SU-DHL-6 (cell line): ENCODE data around the gene TUBGCP6.

Experiments used
- H2AFZ ChIP-seq: fragments of 200-600 bp; sonication (generic); 2 replicates; pipeline ENCODE4 v1.6.1; 2014; ENCODE audit warnings: low read depth, mild to moderate bottlenecking, moderate library complexity, mixed read lengths, antibody characterized with exemption, low read length; ENCODE audit not compliant: severe bottlenecking
- H3F3A ChIP-seq: fragments of 200-600 bp; shearing (Covaris generic); 2 replicates; pipeline ENCODE4 v1.6.0; 2016; ENCODE audit warnings: antibody characterized with exemption, mild to moderate bottlenecking; ENCODE audit not compliant: insufficient read depth
- H3K27ac ChIP-seq: fragments of 200-600 bp; sonication (generic); 2 replicates; pipeline ENCODE4 v1.5.1; 2016; ENCODE audit warnings: low read depth, mild to moderate bottlenecking, low read length, moderate library complexity, mixed read lengths
- H3K27me3 ChIP-seq: fragments of 200-600 bp; sonication (generic), shearing (Covaris generic); 2 replicates; pipeline ENCODE4 v1.6.0; 2014; ENCODE audit warnings: mild to moderate bottlenecking, low read length
- H3K36me3 ChIP-seq: fragments of 200-600 bp; sonication (generic); 2 replicates; pipeline ENCODE4 v1.6.1; 2014; ENCODE audit warnings: mild to moderate bottlenecking, low read length, mixed read lengths
- H3K4me2 ChIP-seq: fragments of 300-600, 200-600 bp; shearing (Covaris generic), sonication (generic); 2 replicates; pipeline ENCODE4 v1.6.0; 2014; ENCODE audit warnings: low read length, low read depth, mild to moderate bottlenecking; ENCODE audit not compliant: poor library complexity, severe bottlenecking
- H3K4me3 ChIP-seq: fragments of 200-600 bp; sonication (generic); 2 replicates; pipeline ENCODE4 v1.5.1; 2014; ENCODE audit warnings: antibody characterized with exemption, low read length, mild to moderate bottlenecking, mixed read lengths; ENCODE audit not compliant: insufficient read depth, poor library complexity, severe bottlenecking
- H3K79me2 ChIP-seq: fragments of 200-600 bp; sonication (generic); 2 replicates; pipeline ENCODE4 v1.6.1; 2014; ENCODE audit warnings: mild to moderate bottlenecking, low read length, moderate library complexity; ENCODE audit not compliant: insufficient read depth
- H3K9ac ChIP-seq: fragments of 200-600 bp; sonication (generic); 2 replicates; pipeline ENCODE4 v1.7.0; 2014; ENCODE audit warnings: mild to moderate bottlenecking, low read length
- H3K9me2 ChIP-seq: fragments of 200-600 bp; sonication (generic); replicated peaks from 2 replicates; pipeline ENCODE4 v1.6.1; 2014; ENCODE audit warnings: low read length; ENCODE audit not compliant: insufficient read depth
- H3K9me3 ChIP-seq: fragments of 200-600 bp; sonication (generic); 2 replicates; pipeline ENCODE4 v1.6.1; 2014; ENCODE audit warnings: low read length, mixed read lengths; ENCODE audit not compliant: insufficient read depth
- H4K20me1 ChIP-seq: fragments of 200-600 bp; sonication (generic); 2 replicates; pipeline ENCODE4 v1.6.1; 2014; ENCODE audit warnings: low read depth, mild to moderate bottlenecking, antibody characterized with exemption, low read length, moderate library complexity, mixed read lengths
- EZH2phosphoT487 ChIP-seq: fragments of 200-600 bp; sonication (generic), shearing (Covaris generic); conservative IDR thresholded peaks from 2 replicates; pipeline ENCODE4 v1.6.1; 2018; ENCODE audit warnings: mild to moderate bottlenecking, antibody characterized with exemption, low read length, moderate library complexity, mixed read lengths
- TF ChIP-seq, protein P1 (sequence below): fragments of 200-600 bp; sonication (generic); IDR thresholded peaks from one replicate; pipeline ENCODE4 v1.5.1; 2017; ENCODE audit warnings: antibody characterized with exemption, mild to moderate bottlenecking, low read length, moderate library complexity; ENCODE audit not compliant: insufficient read depth, poor library complexity, severe bottlenecking

Gene TUBGCP6

DNA sequence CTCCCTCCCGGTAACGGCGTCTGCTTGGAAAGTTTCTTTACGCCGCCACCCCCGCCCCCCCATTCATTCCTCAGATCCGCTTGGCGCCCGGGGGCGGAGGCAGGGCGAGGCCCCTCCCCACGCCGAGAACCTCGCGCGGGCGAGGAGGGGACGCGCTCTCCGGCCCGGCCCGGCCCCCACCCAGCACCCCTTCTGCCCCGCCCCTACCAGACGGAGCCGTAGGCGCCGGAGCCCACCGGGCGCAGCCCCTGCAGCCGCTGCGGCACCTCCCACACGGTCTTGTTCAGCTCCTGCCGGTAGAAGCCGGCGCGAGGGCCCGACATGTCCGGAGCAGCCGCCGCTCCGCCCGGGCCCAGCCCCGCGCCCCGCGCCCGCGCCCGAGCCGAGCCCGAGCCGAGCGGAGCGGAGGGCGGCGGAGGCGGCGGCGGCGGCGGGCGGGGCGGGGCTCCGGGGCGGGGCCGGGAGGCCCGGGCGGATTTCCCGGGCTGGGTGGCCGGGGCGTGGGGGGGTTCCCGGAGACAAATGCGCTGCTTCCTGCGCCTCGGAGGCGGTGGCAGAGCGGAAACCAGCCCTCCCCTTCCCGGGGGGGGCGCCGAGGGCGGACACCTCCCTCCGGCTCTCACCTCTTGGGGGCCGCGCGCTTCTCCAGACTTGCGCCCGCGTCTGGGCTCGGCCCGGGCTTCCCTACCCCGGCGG is 25.3 kb upstream of the TUBGCP6 start, which contains the start of gene MAPK11:
Gene MAPK11, minus strand, starts transcription at position 411 of the 696 bp plus-strand sequence. Its CDS starts 88 bp downstream, at position 323.
- TF ChIP-seq, protein P1, sequence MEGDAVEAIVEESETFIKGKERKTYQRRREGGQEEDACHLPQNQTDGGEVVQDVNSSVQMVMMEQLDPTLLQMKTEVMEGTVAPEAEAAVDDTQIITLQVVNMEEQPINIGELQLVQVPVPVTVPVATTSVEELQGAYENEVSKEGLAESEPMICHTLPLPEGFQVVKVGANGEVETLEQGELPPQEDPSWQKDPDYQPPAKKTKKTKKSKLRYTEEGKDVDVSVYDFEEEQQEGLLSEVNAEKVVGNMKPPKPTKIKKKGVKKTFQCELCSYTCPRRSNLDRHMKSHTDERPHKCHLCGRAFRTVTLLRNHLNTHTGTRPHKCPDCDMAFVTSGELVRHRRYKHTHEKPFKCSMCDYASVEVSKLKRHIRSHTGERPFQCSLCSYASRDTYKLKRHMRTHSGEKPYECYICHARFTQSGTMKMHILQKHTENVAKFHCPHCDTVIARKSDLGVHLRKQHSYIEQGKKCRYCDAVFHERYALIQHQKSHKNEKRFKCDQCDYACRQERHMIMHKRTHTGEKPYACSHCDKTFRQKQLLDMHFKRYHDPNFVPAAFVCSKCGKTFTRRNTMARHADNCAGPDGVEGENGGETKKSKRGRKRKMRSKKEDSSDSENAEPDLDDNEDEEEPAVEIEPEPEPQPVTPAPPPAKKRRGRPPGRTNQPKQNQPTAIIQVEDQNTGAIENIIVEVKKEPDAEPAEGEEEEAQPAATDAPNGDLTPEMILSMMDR, result no peak
- TF ChIP-seq EZH2phosphoT487, result no peak
- Histone ChIP-seq H4K20me1 (no peaks in the 10 kb centered on the region), H3K36me3 (no peaks in the 10 kb centered on the region), H3F3A (0 out of 2 replicates have a peak, but pooled peaks cover 4% of the 10 kb centered on the region), H3K9me2 (no peaks in the 10 kb centered on the region), H3K27me3 (no peaks in the 10 kb centered on the region), H3K9ac (peak within 1 kb of the TSS; percentile 43; the same call in 1 of the 2 replicates), H2AFZ (no peak within 1 kb of the TSS), H3K9me3 (no peaks in the 10 kb centered on the region), H3K4me2 (peak within 1 kb of the TSS; percentile 67), H3K4me3 (peak within 1 kb of the TSS; percentile 46), H3K79me2 (no peaks in the 10 kb centered on the region), H3K27ac (no peak within 1 kb of the TSS)

DNA sequence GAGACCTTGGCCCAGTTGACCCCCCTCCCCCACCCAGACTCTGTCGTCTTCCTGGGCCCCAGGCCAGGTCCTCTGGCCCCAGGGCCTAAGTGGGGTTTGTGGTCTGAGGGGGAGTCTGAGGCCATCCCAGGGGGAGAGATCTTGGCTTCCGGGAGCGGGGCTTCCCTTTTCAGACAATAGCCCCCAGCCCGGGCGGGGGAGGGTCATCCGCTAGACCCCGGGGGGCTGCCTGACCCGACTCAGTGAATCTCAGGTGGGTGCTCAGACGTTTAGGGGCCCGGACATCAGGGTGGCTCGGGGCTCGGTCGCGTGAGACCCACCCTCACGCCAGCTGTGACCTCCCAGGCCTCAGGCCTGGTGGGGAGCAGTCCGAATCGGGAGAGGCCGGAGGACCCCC is 24.7 kb upstream of the TUBGCP6 start:
- Histone ChIP-seq H3K27me3 (no peaks in the 10 kb centered on the region), H3K9ac (0 out of 2 replicates have a peak overlapping the region, but pooled peaks have one; percentile 35), H2AFZ (no peak overlapping the region)

DNA sequence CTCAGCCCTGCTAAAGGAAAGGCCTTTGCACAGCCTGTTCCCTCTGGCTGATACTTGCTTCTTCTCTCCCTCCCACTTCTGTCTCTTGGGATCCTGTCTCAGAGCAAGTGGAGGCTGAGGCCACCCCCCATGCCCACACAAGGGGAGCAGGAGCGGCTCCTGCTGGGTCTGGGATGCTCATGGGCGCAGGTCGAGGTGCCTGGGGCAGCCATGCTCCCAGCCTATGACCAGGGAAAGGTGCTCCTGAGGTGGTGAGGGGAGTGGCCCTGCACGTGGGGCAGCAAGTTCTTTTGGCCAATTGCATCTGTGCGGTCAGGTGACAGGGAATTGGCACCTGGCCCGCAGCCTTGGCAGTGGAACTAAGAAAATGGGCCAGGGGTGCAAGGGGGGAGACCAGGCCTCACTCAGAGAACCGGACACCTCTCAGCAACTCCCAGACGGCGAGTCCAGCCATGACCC is 23.9 kb upstream of the TUBGCP6 start:
- Histone ChIP-seq H3F3A (no peaks in the 10 kb centered on the region), H2AFZ (no peak overlapping the region), H3K9ac (no peak overlapping the region), H3K9me2 (no peaks in the 10 kb centered on the region), H3K4me3 (no peak overlapping the region), H3K79me2 (no peaks in the 10 kb centered on the region), H4K20me1 (no peaks in the 10 kb centered on the region), H3K27ac (no peak overlapping the region), H3K4me2 (no peak overlapping the region), H3K36me3 (no peaks in the 10 kb centered on the region), H3K9me3 (no peaks in the 10 kb centered on the region), H3K27me3 (no peaks in the 10 kb centered on the region)
- TF ChIP-seq, protein P1, result no peak
- no peak for TF ChIP-seq EZH2phosphoT487

More for the DNA sequence above, 24.7 kb upstream of the TUBGCP6 start:
- TF ChIP-seq, protein P1, result no peak
- Histone ChIP-seq H3K79me2 (no peaks in the 10 kb centered on the region), H3K36me3 (no peaks in the 10 kb centered on the region), H3K27ac (no peak overlapping the region), H3K9me2 (no peaks in the 10 kb centered on the region), H4K20me1 (no peaks in the 10 kb centered on the region), H3K4me3 (no peak overlapping the region), H3K4me2 (peak overlapping the region; percentile 67), H3F3A (0 out of 2 replicates have a peak, but pooled peaks cover 4% of the 10 kb centered on the region), H3K9me3 (no peaks in the 10 kb centered on the region)
